ENCODE measurements around the gene ULK3. TPM values are rescaled to one million over a fixed set of nuclear protein-coding genes. Genes with fewer than 3 reads are reported as not detected.

The ULK3 gene
- total RNA-seq, 1 experiment from 2014 or later, result 38.9 TPM

DNA sequence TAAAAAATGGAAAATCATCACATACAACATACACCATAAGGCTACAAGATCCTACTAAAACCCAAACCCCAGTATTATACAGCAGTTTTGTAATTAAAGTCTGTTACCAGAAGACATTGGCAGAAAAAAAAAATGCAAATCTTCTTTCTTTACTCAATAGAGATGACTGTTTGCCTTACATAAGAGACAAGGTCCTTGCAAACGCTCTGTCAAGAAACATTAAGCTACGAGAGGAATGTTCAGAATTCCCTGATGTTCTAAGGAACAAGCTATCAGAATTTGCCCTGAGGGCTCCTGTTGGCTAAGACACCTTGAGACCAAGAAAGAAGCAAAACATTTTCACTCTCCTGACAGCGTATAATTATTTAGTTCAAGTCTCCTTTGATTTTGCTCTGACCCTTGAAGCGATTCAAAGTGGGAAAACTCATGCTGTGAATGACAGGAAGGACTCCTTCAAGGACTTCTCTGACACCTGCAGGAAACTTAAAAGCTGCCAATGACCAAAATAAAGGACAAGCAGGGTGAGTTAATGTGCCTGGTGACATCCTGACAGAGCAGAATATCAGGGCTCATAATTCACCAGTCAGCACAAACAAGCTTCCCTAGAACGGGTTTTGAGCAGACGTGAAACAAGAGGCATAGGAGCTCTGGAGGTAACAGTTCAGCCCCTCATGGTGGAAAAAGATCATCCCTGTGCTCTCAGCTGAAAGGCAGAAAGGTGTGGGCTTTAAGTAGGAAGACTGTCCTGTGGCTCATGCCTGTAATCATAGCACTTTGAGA lies 27.7 kb upstream of the ULK3 start:
- Mint-ChIP-seq H3K4me3 (peak overlapping the region; percentile 93), H3K27ac (peak overlapping the region; percentile 85), H3K36me3 (peaks cover 18% of the 10 kb centered on the region), H3K9me3 (peaks cover 6% of the 10 kb centered on the region), H3K4me1 (peaks cover 30% of the 10 kb centered on the region), H3K27me3 (ENCODE audit: low read depth) (no peaks in the 10 kb centered on the region)
- ATAC-seq (no peak), DNase-seq (ENCODE audit: low spot score) (no peak)
- ChIA-PET CTCF (interaction anchor here (1.1 to 2.2 kb wide), 5 partner anchors 19 to 99 kb away, joined by 3 to 11 read pairs (median 4); partner anchors contain the start of genes CSK, MPI and ULK3), POLR2A (interaction anchor here (1.2 kb wide), 1 partner anchor 28 kb away, joined by 3 read pairs; no protein-coding TSS in a partner anchor)
- TF ChIP-seq MYBL2 (CRISPR knock-in tag; IDR thresholded peaks at IDR 0.05) (no peak), ZBTB21 (CRISPR knock-in tag; IDR thresholded peaks at IDR 0.05; ENCODE audit: borderline replicate concordance) (no peak), TP53 (CRISPR knock-in tag; IDR thresholded peaks at IDR 0.05) (no peak), ZNF317 (CRISPR knock-in tag; IDR thresholded peaks at IDR 0.05; ENCODE audit: borderline replicate concordance, low read depth) (no peak), TEAD1 (CRISPR knock-in tag; IDR thresholded peaks at IDR 0.05) (no peak), CREB1 (CRISPR knock-in tag; IDR thresholded peaks at IDR 0.05) (no peak)
- TF ChIP-seq, protein P1, sequence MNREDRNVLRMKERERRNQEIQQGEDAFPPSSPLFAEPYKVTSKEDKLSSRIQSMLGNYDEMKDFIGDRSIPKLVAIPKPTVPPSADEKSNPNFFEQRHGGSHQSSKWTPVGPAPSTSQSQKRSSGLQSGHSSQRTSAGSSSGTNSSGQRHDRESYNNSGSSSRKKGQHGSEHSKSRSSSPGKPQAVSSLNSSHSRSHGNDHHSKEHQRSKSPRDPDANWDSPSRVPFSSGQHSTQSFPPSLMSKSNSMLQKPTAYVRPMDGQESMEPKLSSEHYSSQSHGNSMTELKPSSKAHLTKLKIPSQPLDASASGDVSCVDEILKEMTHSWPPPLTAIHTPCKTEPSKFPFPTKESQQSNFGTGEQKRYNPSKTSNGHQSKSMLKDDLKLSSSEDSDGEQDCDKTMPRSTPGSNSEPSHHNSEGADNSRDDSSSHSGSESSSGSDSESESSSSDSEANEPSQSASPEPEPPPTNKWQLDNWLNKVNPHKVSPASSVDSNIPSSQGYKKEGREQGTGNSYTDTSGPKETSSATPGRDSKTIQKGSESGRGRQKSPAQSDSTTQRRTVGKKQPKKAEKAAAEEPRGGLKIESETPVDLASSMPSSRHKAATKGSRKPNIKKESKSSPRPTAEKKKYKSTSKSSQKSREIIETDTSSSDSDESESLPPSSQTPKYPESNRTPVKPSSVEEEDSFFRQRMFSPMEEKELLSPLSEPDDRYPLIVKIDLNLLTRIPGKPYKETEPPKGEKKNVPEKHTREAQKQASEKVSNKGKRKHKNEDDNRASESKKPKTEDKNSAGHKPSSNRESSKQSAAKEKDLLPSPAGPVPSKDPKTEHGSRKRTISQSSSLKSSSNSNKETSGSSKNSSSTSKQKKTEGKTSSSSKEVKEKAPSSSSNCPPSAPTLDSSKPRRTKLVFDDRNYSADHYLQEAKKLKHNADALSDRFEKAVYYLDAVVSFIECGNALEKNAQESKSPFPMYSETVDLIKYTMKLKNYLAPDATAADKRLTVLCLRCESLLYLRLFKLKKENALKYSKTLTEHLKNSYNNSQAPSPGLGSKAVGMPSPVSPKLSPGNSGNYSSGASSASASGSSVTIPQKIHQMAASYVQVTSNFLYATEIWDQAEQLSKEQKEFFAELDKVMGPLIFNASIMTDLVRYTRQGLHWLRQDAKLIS (CRISPR knock-in tag; IDR thresholded peaks at IDR 0.05; ENCODE audit: borderline replicate concordance), result no peak
- TF ChIP-seq, protein P2, sequence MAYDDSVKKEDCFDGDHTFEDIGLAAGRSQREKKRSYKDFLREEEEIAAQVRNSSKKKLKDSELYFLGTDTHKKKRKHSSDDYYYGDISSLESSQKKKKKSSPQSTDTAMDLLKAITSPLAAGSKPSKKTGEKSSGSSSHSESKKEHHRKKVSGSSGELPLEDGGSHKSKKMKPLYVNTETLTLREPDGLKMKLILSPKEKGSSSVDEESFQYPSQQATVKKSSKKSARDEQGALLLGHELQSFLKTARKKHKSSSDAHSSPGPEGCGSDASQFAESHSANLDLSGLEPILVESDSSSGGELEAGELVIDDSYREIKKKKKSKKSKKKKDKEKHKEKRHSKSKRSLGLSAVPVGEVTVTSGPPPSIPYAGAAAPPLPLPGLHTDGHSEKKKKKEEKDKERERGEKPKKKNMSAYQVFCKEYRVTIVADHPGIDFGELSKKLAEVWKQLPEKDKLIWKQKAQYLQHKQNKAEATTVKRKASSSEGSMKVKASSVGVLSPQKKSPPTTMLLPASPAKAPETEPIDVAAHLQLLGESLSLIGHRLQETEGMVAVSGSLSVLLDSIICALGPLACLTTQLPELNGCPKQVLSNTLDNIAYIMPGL (CRISPR knock-in tag; IDR thresholded peaks at IDR 0.05), result no peak

DNA sequence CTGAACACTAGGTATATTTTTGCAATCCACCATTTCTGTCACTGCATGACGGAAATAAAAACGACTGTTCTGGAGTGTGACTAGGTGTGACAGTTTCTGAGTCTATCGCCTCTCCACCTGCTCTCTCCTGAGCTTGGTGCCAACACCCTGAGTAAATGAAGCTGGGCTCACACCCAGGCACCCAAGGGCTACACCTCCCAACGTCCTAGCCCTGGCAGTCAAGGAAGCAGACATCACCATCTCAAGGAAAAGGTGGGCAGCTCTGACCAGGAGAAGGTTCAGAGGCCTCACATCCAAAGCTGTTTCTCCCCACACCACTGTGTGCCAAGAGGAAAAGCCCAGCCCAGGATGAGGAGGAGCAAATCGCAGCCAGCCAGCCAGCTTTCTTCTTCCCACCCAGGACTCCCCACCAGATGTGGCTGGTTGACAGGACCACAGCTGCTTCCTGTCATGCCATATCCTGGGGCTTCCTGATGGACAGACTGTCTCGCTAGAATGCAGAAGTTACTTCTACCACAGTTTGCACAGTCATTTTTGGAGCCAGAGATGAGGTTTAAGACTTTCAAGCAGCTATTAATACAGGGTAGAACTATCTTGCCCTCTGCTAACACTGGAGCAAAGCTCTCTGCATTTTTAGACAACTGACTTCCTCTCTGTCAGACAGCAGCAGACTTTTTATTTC lies 26.9 kb upstream of the ULK3 start:
- Mint-ChIP-seq H3K4me3 (peak overlapping the region; percentile 29; the same call in 1 of the 2 replicates), H3K36me3 (peaks cover 18% of the 10 kb centered on the region), H3K4me1 (peaks cover 34% of the 10 kb centered on the region), H3K9me3 (peaks cover 6% of the 10 kb centered on the region), H3K27me3 (ENCODE audit: low read depth) (no peaks in the 10 kb centered on the region), H3K27ac (peak overlapping the region; percentile 85)
- ChIA-PET POLR2A (no interaction called here), CTCF (interaction anchor here (0.7 to 2.2 kb wide), 4 partner anchors 20 to 101 kb away, joined by 3 to 11 read pairs (median 6); partner anchors contain the start of genes MPI and ULK3)
- DNase-seq (ENCODE audit: low spot score) (no peak), ATAC-seq (no peak)
- no peak for TF ChIP-seq ZNF317 (CRISPR knock-in tag; IDR thresholded peaks at IDR 0.05; ENCODE audit: borderline replicate concordance, low read depth)
- no peak for TF ChIP-seq EMX1 (CRISPR knock-in tag; IDR thresholded peaks at IDR 0.05)
- TF ChIP-seq OVOL2 (CRISPR knock-in tag; IDR thresholded peaks at IDR 0.05; ENCODE audit: borderline replicate concordance), result no peak
- TF ChIP-seq GABPB1 (CRISPR knock-in tag; IDR thresholded peaks at IDR 0.05), result no peak
- TF ChIP-seq RORB (CRISPR knock-in tag; IDR thresholded peaks at IDR 0.05), result no peak
- TF ChIP-seq, protein P3, sequence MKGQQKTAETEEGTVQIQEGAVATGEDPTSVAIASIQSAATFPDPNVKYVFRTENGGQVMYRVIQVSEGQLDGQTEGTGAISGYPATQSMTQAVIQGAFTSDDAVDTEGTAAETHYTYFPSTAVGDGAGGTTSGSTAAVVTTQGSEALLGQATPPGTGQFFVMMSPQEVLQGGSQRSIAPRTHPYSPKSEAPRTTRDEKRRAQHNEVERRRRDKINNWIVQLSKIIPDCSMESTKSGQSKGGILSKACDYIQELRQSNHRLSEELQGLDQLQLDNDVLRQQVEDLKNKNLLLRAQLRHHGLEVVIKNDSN (CRISPR knock-in tag; IDR thresholded peaks at IDR 0.05), result no peak
- TF ChIP-seq, protein P4, sequence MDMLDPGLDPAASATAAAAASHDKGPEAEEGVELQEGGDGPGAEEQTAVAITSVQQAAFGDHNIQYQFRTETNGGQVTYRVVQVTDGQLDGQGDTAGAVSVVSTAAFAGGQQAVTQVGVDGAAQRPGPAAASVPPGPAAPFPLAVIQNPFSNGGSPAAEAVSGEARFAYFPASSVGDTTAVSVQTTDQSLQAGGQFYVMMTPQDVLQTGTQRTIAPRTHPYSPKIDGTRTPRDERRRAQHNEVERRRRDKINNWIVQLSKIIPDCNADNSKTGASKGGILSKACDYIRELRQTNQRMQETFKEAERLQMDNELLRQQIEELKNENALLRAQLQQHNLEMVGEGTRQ (CRISPR knock-in tag; IDR thresholded peaks at IDR 0.05), result no peak
- TF ChIP-seq, protein P5, sequence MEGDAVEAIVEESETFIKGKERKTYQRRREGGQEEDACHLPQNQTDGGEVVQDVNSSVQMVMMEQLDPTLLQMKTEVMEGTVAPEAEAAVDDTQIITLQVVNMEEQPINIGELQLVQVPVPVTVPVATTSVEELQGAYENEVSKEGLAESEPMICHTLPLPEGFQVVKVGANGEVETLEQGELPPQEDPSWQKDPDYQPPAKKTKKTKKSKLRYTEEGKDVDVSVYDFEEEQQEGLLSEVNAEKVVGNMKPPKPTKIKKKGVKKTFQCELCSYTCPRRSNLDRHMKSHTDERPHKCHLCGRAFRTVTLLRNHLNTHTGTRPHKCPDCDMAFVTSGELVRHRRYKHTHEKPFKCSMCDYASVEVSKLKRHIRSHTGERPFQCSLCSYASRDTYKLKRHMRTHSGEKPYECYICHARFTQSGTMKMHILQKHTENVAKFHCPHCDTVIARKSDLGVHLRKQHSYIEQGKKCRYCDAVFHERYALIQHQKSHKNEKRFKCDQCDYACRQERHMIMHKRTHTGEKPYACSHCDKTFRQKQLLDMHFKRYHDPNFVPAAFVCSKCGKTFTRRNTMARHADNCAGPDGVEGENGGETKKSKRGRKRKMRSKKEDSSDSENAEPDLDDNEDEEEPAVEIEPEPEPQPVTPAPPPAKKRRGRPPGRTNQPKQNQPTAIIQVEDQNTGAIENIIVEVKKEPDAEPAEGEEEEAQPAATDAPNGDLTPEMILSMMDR (IDR thresholded peaks at IDR 0.05), result no peak
- TF ChIP-seq TEAD1 (CRISPR knock-in tag; IDR thresholded peaks at IDR 0.05), result no peak
- TF ChIP-seq ZNF121 (CRISPR knock-in tag; IDR thresholded peaks at IDR 0.05), result no peak
- TF ChIP-seq, protein P6, sequence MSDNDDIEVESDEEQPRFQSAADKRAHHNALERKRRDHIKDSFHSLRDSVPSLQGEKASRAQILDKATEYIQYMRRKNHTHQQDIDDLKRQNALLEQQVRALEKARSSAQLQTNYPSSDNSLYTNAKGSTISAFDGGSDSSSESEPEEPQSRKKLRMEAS (CRISPR knock-in tag; IDR thresholded peaks at IDR 0.05), result no peak
- no peak for TF ChIP-seq MXD4 (CRISPR knock-in tag; IDR thresholded peaks at IDR 0.05; ENCODE audit: borderline replicate concordance)
- TF ChIP-seq ELF4 (CRISPR knock-in tag; IDR thresholded peaks at IDR 0.05; ENCODE audit: low read depth), result no peak

All from WTC11 (cell line).